SK-N-SH treated with all-trans-retinoic acid at 6 μM for 48 hours (cell line): ENCODE data around the gene PSMG1.

Experiments
- ATAC-seq: fragments of 200-7000 bp; cut with Tn5 transposase; 3 replicates; pipeline ENCODE4 v1.9.1; 2020; ENCODE audit warnings: mild to moderate bottlenecking, moderate library complexity
- ARNTL ChIP-seq: fragments of 450-650 bp; formaldehyde crosslinking; IDR thresholded peaks from 2 replicates; pipeline ENCODE4 v1.5.0; 2020; ENCODE audit warnings: low read depth, mild to moderate bottlenecking, moderate library complexity, borderline replicate concordance
- BACH2 ChIP-seq: fragments of 250-450 bp; sonication (Bioruptor Pico); IDR thresholded peaks from 2 replicates; pipeline ENCODE4 v1.9.0; 2021; ENCODE audit warnings: mild to moderate bottlenecking, borderline replicate concordance
- CREB5 ChIP-seq: fragments of 250-450 bp; sonication (Bioruptor Pico); IDR thresholded peaks from 2 replicates; pipeline ENCODE4 v1.5.1; 2020; ENCODE audit warnings: low read depth, mild to moderate bottlenecking, moderate library complexity
- CSDC2 ChIP-seq: fragments of 250-450 bp; sonication (Bioruptor Pico); IDR thresholded peaks from 2 replicates; pipeline ENCODE4 v1.5.0; 2020; ENCODE audit warnings: mild to moderate bottlenecking, moderate library complexity
- CSRNP3 ChIP-seq: fragments of 250-450 bp; sonication (Bioruptor Pico); IDR thresholded peaks from 2 replicates; pipeline ENCODE4 v1.5.1; 2021; ENCODE audit warnings: mild to moderate bottlenecking, moderate library complexity
- ESRRG ChIP-seq: fragments of 250-450 bp; sonication (Bioruptor Pico); IDR thresholded peaks from 2 replicates; pipeline ENCODE4 v1.6.1; 2021; ENCODE audit warnings: mild to moderate bottlenecking
- GLIS3 ChIP-seq: fragments of 250-450 bp; sonication (Bioruptor Pico); IDR thresholded peaks from 2 replicates; pipeline ENCODE4 v1.5.0; 2020; ENCODE audit warnings: mild to moderate bottlenecking, moderate library complexity
- ISL1 ChIP-seq: fragments of 250-450 bp; sonication (Bioruptor Pico); IDR thresholded peaks from 2 replicates; pipeline ENCODE4 v2.1.2; 2022; ENCODE audit warnings: mild to moderate bottlenecking, moderate library complexity
- OSR1 ChIP-seq: fragments of 250-450 bp; sonication (Bioruptor Pico); IDR thresholded peaks from 2 replicates; pipeline ENCODE4 v1.8.0; 2022; ENCODE audit warnings: moderate library complexity, mild to moderate bottlenecking, inconsistent platforms
- PATZ1 ChIP-seq: fragments of 250-450 bp; sonication (Bioruptor Pico); IDR thresholded peaks from 2 replicates; pipeline ENCODE4 v1.8.0; 2020; ENCODE audit warnings: mild to moderate bottlenecking, moderate library complexity, borderline replicate concordance
- POU6F1 ChIP-seq: fragments of 250-450 bp; sonication (Bioruptor Pico); IDR thresholded peaks from 2 replicates; pipeline ENCODE4 v1.8.0; 2021; ENCODE audit warnings: low read depth, mild to moderate bottlenecking, moderate library complexity, borderline replicate concordance
- PPARA ChIP-seq: fragments of 250-450 bp; sonication (Bioruptor Pico); IDR thresholded peaks from 2 replicates; pipeline ENCODE4 v1.5.0; 2020; ENCODE audit warnings: mild to moderate bottlenecking, borderline replicate concordance
- RARB ChIP-seq: fragments of 250-450 bp; sonication (Bioruptor Pico); IDR thresholded peaks from 2 replicates; pipeline ENCODE4 v1.8.0; 2021; ENCODE audit warnings: mild to moderate bottlenecking, moderate library complexity
- SNAI2 ChIP-seq: fragments of 250-450 bp; sonication (Bioruptor Pico); IDR thresholded peaks from 2 replicates; pipeline ENCODE4 v1.5.0; 2020; ENCODE audit warnings: mild to moderate bottlenecking, moderate library complexity
- TCF4 ChIP-seq: fragments of 250-450 bp; sonication (Bioruptor Pico); IDR thresholded peaks from 2 replicates; pipeline ENCODE4 v1.8.0; 2021; ENCODE audit warnings: mild to moderate bottlenecking, moderate library complexity, borderline replicate concordance
- TOX ChIP-seq: fragments of 250-450 bp; sonication (Bioruptor Pico); IDR thresholded peaks from 2 replicates; pipeline ENCODE4 v1.8.0; 2021; ENCODE audit warnings: mild to moderate bottlenecking, moderate library complexity, borderline replicate concordance
- TSHZ2 ChIP-seq: fragments of 250-450 bp; sonication (Bioruptor Pico); IDR thresholded peaks from 2 replicates; pipeline ENCODE4 v1.5.0; 2020; ENCODE audit warnings: mild to moderate bottlenecking, moderate library complexity
- ZC3H10 ChIP-seq: fragments of 250-450 bp; sonication (Bioruptor Pico); IDR thresholded peaks from 2 replicates; pipeline ENCODE4 v1.5.1; 2021; ENCODE audit warnings: mild to moderate bottlenecking, moderate library complexity
- ZFP30 ChIP-seq: fragments of 450-650 bp; formaldehyde crosslinking; IDR thresholded peaks from 2 replicates; pipeline ENCODE4 v1.5.0; 2022; ENCODE audit warnings: mild to moderate bottlenecking, moderate library complexity
- ZNF565 ChIP-seq: fragments of 450-650 bp; formaldehyde crosslinking; conservative IDR thresholded peaks from 2 replicates; pipeline ENCODE4 v1.5.0; 2020; ENCODE audit warnings: low read depth, mild to moderate bottlenecking, moderate library complexity
- ZNF70 ChIP-seq: fragments of 450-650 bp; formaldehyde crosslinking; IDR thresholded peaks from 2 replicates; pipeline ENCODE4 v1.5.0; 2020; ENCODE audit warnings: mild to moderate bottlenecking, moderate library complexity
- ZNF8 ChIP-seq: fragments of 450-650 bp; formaldehyde crosslinking; IDR thresholded peaks from 2 replicates; pipeline ENCODE4 v1.5.0; 2020; ENCODE audit warnings: mild to moderate bottlenecking, moderate library complexity

Gene PSMG1

GRCh38 chr21:39193380-39193779 lies 10.1 kb upstream of the PSMG1 start:
- ATAC-seq = no peak
- TF ChIP-seq CREB5 (CRISPR knock-in tag) (no peak), ARNTL (CRISPR knock-in tag) (no peak), ZNF8 (CRISPR knock-in tag) (no peak), ZNF565 (CRISPR knock-in tag) (no peak), CSRNP3 (CRISPR knock-in tag) (no peak), RARB (no peak), ISL1 (no peak), TSHZ2 (CRISPR knock-in tag) (no peak), ZNF70 (CRISPR knock-in tag) (no peak), ESRRG (CRISPR knock-in tag) (no peak), BACH2 (CRISPR knock-in tag) (no peak), OSR1 (CRISPR knock-in tag) (no peak)
- TF ChIP-seq, all 23 proteins: peak for 0

- no peak for TF ChIP-seq ZC3H10
- no peak for TF ChIP-seq ZNF8 (CRISPR knock-in tag)
These were observed 6.8 kb upstream of the PSMG1 start for GRCh38 chr21:39189857-39190604.

GRCh38 chr21:39188521-39189139 lies 5.4 kb upstream of the PSMG1 start:
- ATAC-seq = no peak
- no peak for TF ChIP-seq ZNF8 (CRISPR knock-in tag)
- no peak for TF ChIP-seq PATZ1
- TF ChIP-seq POU6F1 (CRISPR knock-in tag) = no peak
- TF ChIP-seq ARNTL (CRISPR knock-in tag) = no peak
- TF ChIP-seq CSDC2 (CRISPR knock-in tag) = no peak
- no peak for TF ChIP-seq PPARA (CRISPR knock-in tag)
- no peak for TF ChIP-seq ZC3H10
- TF ChIP-seq CSRNP3 (CRISPR knock-in tag) = no peak
- no peak for TF ChIP-seq GLIS3
- TF ChIP-seq ZFP30 (CRISPR knock-in tag) = no peak
- no peak for TF ChIP-seq SNAI2 (CRISPR knock-in tag)
- no peak for TF ChIP-seq ESRRG (CRISPR knock-in tag)
- TF ChIP-seq TOX = no peak
- TF ChIP-seq ZNF70 (CRISPR knock-in tag) = no peak
- TF ChIP-seq CREB5 (CRISPR knock-in tag) = no peak
- no peak for TF ChIP-seq TCF4 (CRISPR knock-in tag)
- TF ChIP-seq, all 23 proteins: peak for 0

More at GRCh38 chr21:39189857-39190604, 6.8 kb upstream of the PSMG1 start:
- no peak for ATAC-seq
